Activated CD4-positive, alpha-beta memory T cell treated with anti-CD3 and anti-CD28 coated beads, Interleukin-2, amount 10 ng/mL, durations not matched to agents 7 days and 5 days (primary cell): ENCODE data around the gene CRX. TPM values are rescaled to one million over a fixed set of nuclear protein-coding genes. Genes with fewer than 3 reads are reported as not detected.
"Not testable (repeated sequence)": the region's sequence is repeated elsewhere in the genome, so short reads cannot be mapped to it uniquely, and the experiment has no call there.

Experiments
- CTCF ChIA-PET: fragments of 350-600 bp; sonication (Branson Sonifier 250); formaldehyde crosslinking; loops from one replicate; lab custom pipeline; 2021; ENCODE audit warnings: antibody characterized with exemption, inconsistent platforms; lab: Charles Lee
- POLR2A ChIA-PET: fragments of 350-600 bp; sonication (Branson Sonifier 250); formaldehyde crosslinking; loops from one replicate; lab custom pipeline; 2021; ENCODE audit warnings: antibody characterized with exemption; lab: Charles Lee
- DNase-seq: peaks from one replicate; pipeline ENCODE4 v3.0.0-alpha.2; 2020
- H3K27ac Mint-ChIP-seq: one replicate; pipeline ENCODE4 v1.8.0; 2021; ENCODE audit warnings: mild to moderate bottlenecking, mixed read lengths
- H3K27me3 Mint-ChIP-seq: one replicate; pipeline ENCODE4 v1.8.0; 2021; ENCODE audit warnings: mixed read lengths
- H3K36me3 Mint-ChIP-seq: one replicate; pipeline ENCODE4 v1.8.0; 2021; ENCODE audit warnings: low read depth, mixed read lengths
- H3K4me1 Mint-ChIP-seq: one replicate; pipeline ENCODE4 v1.8.0; 2021; ENCODE audit warnings: mixed read lengths
- H3K4me3 Mint-ChIP-seq: one replicate; pipeline ENCODE4 v1.8.0; 2021; ENCODE audit warnings: mild to moderate bottlenecking, mixed read lengths
- H3K9me3 Mint-ChIP-seq: one replicate; pipeline ENCODE4 v1.8.0; 2021; ENCODE audit warnings: mixed read lengths
- total RNA-seq, 2 experiments: library from RNA; stranded (reverse); gene quantifications; one replicate each; pipeline ENCODE4 v1.2.3, GENCODE V29; 2021

The CRX gene
- total RNA-seq, 2 experiments from 2014 or later, result not detected

GRCh38 chr19:47813304-47813994 is 8.3 kb upstream of the CRX start:
- ChIA-PET POLR2A (no interaction called here), CTCF (interaction anchor here (2.2 kb wide), 1 partner anchor 50 kb away, joined by 11 read pairs; no protein-coding TSS in a partner anchor)
- DNase-seq, result peak; percentile 78
- H3K27me3 Mint-ChIP-seq, result no peaks in the 10 kb centered on the region
- H3K27ac Mint-ChIP-seq, result no peak overlapping the region
- no peaks in the 10 kb centered on the region for H3K9me3 Mint-ChIP-seq
- no peaks in the 10 kb centered on the region for H3K4me1 Mint-ChIP-seq
- H3K36me3 Mint-ChIP-seq, result no peaks in the 10 kb centered on the region
- no peak overlapping the region for H3K4me3 Mint-ChIP-seq

- no peak overlapping the region for H3K4me3 Mint-ChIP-seq
- H3K9me3 Mint-ChIP-seq, result no peaks in the 10 kb centered on the region
- DNase-seq, result no peak
- CTCF ChIA-PET, result interaction anchor here (1.6 to 2.2 kb wide), 2 partner anchors 48 to 49 kb away, joined by 3 to 11 read pairs; no protein-coding TSS in a partner anchor
- H3K27me3 Mint-ChIP-seq, result peaks cover 4% of the 10 kb centered on the region
- H3K27ac Mint-ChIP-seq, result no peak overlapping the region
- POLR2A ChIA-PET, result no interaction called here
- H3K4me1 Mint-ChIP-seq, result no peaks in the 10 kb centered on the region
- no peaks in the 10 kb centered on the region for H3K36me3 Mint-ChIP-seq
These were observed 7.8 kb upstream of the CRX start for GRCh38 chr19:47813995-47814328.

GRCh38 chr19:47816270-47816669 is 5.5 kb upstream of the CRX start:
- peaks cover 23% of the 10 kb centered on the region for H3K27me3 Mint-ChIP-seq
- DNase-seq, H3K4me3 Mint-ChIP-seq, H3K4me1 Mint-ChIP-seq, H3K27ac Mint-ChIP-seq, H3K9me3 Mint-ChIP-seq, POLR2A ChIA-PET, H3K36me3 Mint-ChIP-seq: not testable (repeated sequence)
- CTCF ChIA-PET, result interaction anchor here (1.0 kb wide), 1 partner anchor 53 kb away, joined by 7 read pairs; no protein-coding TSS in a partner anchor

GRCh38 chr19:47818221-47818620 is 3.5 kb upstream of the CRX start:
- peaks cover 31% of the 10 kb centered on the region for H3K27me3 Mint-ChIP-seq
- H3K9me3 Mint-ChIP-seq, H3K36me3 Mint-ChIP-seq, DNase-seq, H3K4me3 Mint-ChIP-seq, POLR2A ChIA-PET, H3K27ac Mint-ChIP-seq, H3K4me1 Mint-ChIP-seq: not testable (repeated sequence)
- CTCF ChIA-PET, result interaction anchor here (0.6 kb wide), 1 partner anchor 51 kb away, joined by 4 read pairs; no protein-coding TSS in a partner anchor

- ChIA-PET POLR2A (no interaction called here), CTCF (interaction anchor here (1.6 kb wide), 1 partner anchor 43 kb away, joined by 5 read pairs; no protein-coding TSS in a partner anchor)
- no peaks in the 10 kb centered on the region for H3K4me1 Mint-ChIP-seq
- no peak for DNase-seq
- H3K9me3 Mint-ChIP-seq, result no peaks in the 10 kb centered on the region
- H3K4me3 Mint-ChIP-seq, result no peak overlapping the region
- no peak overlapping the region for H3K27ac Mint-ChIP-seq
- H3K27me3 Mint-ChIP-seq, result peaks cover 31% of the 10 kb centered on the region
- H3K36me3 Mint-ChIP-seq, result no peaks in the 10 kb centered on the region
These were observed 1.9 kb upstream of the CRX start for GRCh38 chr19:47819858-47820257.

- DNase-seq, result no peak
- POLR2A ChIA-PET, result no interaction called here
- peaks cover 31% of the 10 kb centered on the region for H3K27me3 Mint-ChIP-seq
- no peak overlapping the region for H3K4me3 Mint-ChIP-seq
- no peaks in the 10 kb centered on the region for H3K9me3 Mint-ChIP-seq
- H3K4me1 Mint-ChIP-seq, result no peaks in the 10 kb centered on the region
- CTCF ChIA-PET, result interaction anchor here (1.6 kb wide), 1 partner anchor 43 kb away, joined by 5 read pairs; no protein-coding TSS in a partner anchor
- no peak overlapping the region for H3K27ac Mint-ChIP-seq
- no peaks in the 10 kb centered on the region for H3K36me3 Mint-ChIP-seq
These were observed 1.3 kb upstream of the CRX start for GRCh38 chr19:47820410-47820809.

GRCh38 chr19:47824396-47824795 is 2.7 kb downstream of the CRX start:
- CTCF ChIA-PET, result no interaction called here
- Mint-ChIP-seq H3K4me1 (no peaks in the 10 kb centered on the region), H3K4me3 (no peak overlapping the region), H3K9me3 (no peaks in the 10 kb centered on the region), H3K27ac (no peak overlapping the region), H3K36me3 (no peaks in the 10 kb centered on the region), H3K27me3 (peaks cover 24% of the 10 kb centered on the region)
- POLR2A ChIA-PET, result no interaction called here
- DNase-seq, result no peak

- Mint-ChIP-seq H3K36me3 (no peaks in the 10 kb centered on the region), H3K4me1 (no peaks in the 10 kb centered on the region), H3K27ac (no peak overlapping the region), H3K27me3 (peaks cover 7% of the 10 kb centered on the region), H3K9me3 (no peaks in the 10 kb centered on the region), H3K4me3 (no peak overlapping the region)
- ChIA-PET CTCF (no interaction called here), POLR2A (no interaction called here)
- no peak for DNase-seq
These were observed 5.1 kb downstream of the CRX start for GRCh38 chr19:47826800-47827199.

GRCh38 chr19:47832723-47833122 is 11.0 kb downstream of the CRX start:
- DNase-seq, result no peak
- Mint-ChIP-seq H3K27ac (no peak overlapping the region), H3K4me1 (no peaks in the 10 kb centered on the region), H3K9me3 (no peaks in the 10 kb centered on the region), H3K27me3 (peaks cover 2% of the 10 kb centered on the region), H3K4me3 (no peak overlapping the region), H3K36me3 (no peaks in the 10 kb centered on the region)
- ChIA-PET POLR2A (no interaction called here), CTCF (interaction anchor here (0.6 kb wide), 1 partner anchor 743 kb away, joined by 5 read pairs; no protein-coding TSS in a partner anchor)

GRCh38 chr19:47836038-47836437 is 14.3 kb downstream of the CRX start:
- Mint-ChIP-seq H3K36me3 (no peaks in the 10 kb centered on the region), H3K9me3 (no peaks in the 10 kb centered on the region), H3K27me3 (no peaks in the 10 kb centered on the region), H3K4me3 (no peak overlapping the region), H3K4me1 (no peaks in the 10 kb centered on the region), H3K27ac (no peak overlapping the region)
- no peak for DNase-seq
- CTCF ChIA-PET, result no interaction called here
- POLR2A ChIA-PET, result no interaction called here

GRCh38 chr19:47839411-47839810 is 17.7 kb downstream of the CRX start:
- Mint-ChIP-seq H3K4me1 (no peaks in the 10 kb centered on the region), H3K4me3 (no peak overlapping the region), H3K27me3 (peaks cover 12% of the 10 kb centered on the region), H3K36me3 (no peaks in the 10 kb centered on the region), H3K9me3 (no peaks in the 10 kb centered on the region), H3K27ac (no peak overlapping the region)
- DNase-seq, result no peak
- ChIA-PET CTCF (no interaction called here), POLR2A (no interaction called here)

- Mint-ChIP-seq H3K27me3 (peaks cover 12% of the 10 kb centered on the region), H3K9me3 (no peaks in the 10 kb centered on the region), H3K4me3 (no peak overlapping the region), H3K36me3 (no peaks in the 10 kb centered on the region), H3K27ac (no peak overlapping the region), H3K4me1 (no peaks in the 10 kb centered on the region)
- ChIA-PET POLR2A (no interaction called here), CTCF (no interaction called here)
- no peak for DNase-seq
These were observed 18.2 kb downstream of the CRX start for GRCh38 chr19:47839913-47840312.

- peaks cover 14% of the 10 kb centered on the region for H3K27me3 Mint-ChIP-seq
- no peak overlapping the region for H3K4me3 Mint-ChIP-seq
- H3K9me3 Mint-ChIP-seq, result no peaks in the 10 kb centered on the region
- CTCF ChIA-PET, result no interaction called here
- no peak for DNase-seq
- POLR2A ChIA-PET, result no interaction called here
- no peaks in the 10 kb centered on the region for H3K36me3 Mint-ChIP-seq
- H3K4me1 Mint-ChIP-seq, result no peaks in the 10 kb centered on the region
- no peak overlapping the region for H3K27ac Mint-ChIP-seq
These were observed 21.2 kb downstream of the CRX start for GRCh38 chr19:47842941-47843340.

GRCh38 chr19:47848425-47848822 is 26.7 kb downstream of the CRX start:
- Mint-ChIP-seq H3K36me3 (no peaks in the 10 kb centered on the region), H3K27ac (no peak overlapping the region), H3K27me3 (peaks cover 30% of the 10 kb centered on the region), H3K9me3 (no peaks in the 10 kb centered on the region), H3K4me1 (peaks cover 4% of the 10 kb centered on the region), H3K4me3 (no peak overlapping the region)
- ChIA-PET CTCF (no interaction called here), POLR2A (no interaction called here)
- DNase-seq, result no peak
